Activated naive CD8-positive, alpha-beta T cell treated with anti-CD3 and anti-CD28 coated beads, Interleukin-2, amount 50 U/mL, for 16 hours (primary cell): Measurements from ENCODE around the gene AGTRAP.

Experiments
- DNase-seq: peaks from one replicate; pipeline ENCODE4 v3.0.0-alpha.2; 2020; ENCODE audit warnings: low read depth, low spot score

Gene AGTRAP

GRCh38 chr1:11735531-11735853, 444 bp upstream of the AGTRAP start:
- DNase-seq, result no peak

GRCh38 chr1:11736746-11737639, 1.1 kb downstream of the AGTRAP start:
- DNase-seq, result no peak

GRCh38 chr1:11738096-11738495, 2.2 kb downstream of the AGTRAP start:
- no peak for DNase-seq

- DNase-seq, result no peak
These were observed 2.8 kb downstream of the AGTRAP start for GRCh38 chr1:11738783-11739182.

- DNase-seq, result no peak
These were observed 4.6 kb downstream of the AGTRAP start for GRCh38 chr1:11740258-11741192.

GRCh38 chr1:11741482-11741881, 5.5 kb downstream of the AGTRAP start:
- no peak for DNase-seq

GRCh38 chr1:11741919-11742558, 6.1 kb downstream of the AGTRAP start:
- DNase-seq, result no peak

- no peak for DNase-seq
These were observed 8.4 kb downstream of the AGTRAP start for GRCh38 chr1:11744287-11744686.

- DNase-seq, result no peak
These were observed 10.2 kb downstream of the AGTRAP start for GRCh38 chr1:11746092-11746491.

- DNase-seq, result no peak
These were observed 11.0 kb downstream of the AGTRAP start for GRCh38 chr1:11746795-11747487.

GRCh38 chr1:11748294-11749202, 12.6 kb downstream of the AGTRAP start:
- DNase-seq, result no peak

GRCh38 chr1:11749203-11749689, 13.3 kb downstream of the AGTRAP start:
- no peak for DNase-seq

GRCh38 chr1:11749996-11750395, 14.1 kb downstream of the AGTRAP start:
- DNase-seq, result no peak

- DNase-seq, result no peak
These were observed 15.2 kb downstream of the AGTRAP start for GRCh38 chr1:11751087-11751486.

- DNase-seq, result no peak
These were observed 16.6 kb downstream of the AGTRAP start for GRCh38 chr1:11752359-11753088.

- DNase-seq, result no peak
These were observed 17.7 kb downstream of the AGTRAP start for GRCh38 chr1:11753555-11754208.

GRCh38 chr1:11757047-11757446, 21.1 kb downstream of the AGTRAP start:
- no peak for DNase-seq

- no peak for DNase-seq
These were observed 23.9 kb downstream of the AGTRAP start for GRCh38 chr1:11759791-11760190.

- no peak for DNase-seq
These were observed 25.3 kb downstream of the AGTRAP start for GRCh38 chr1:11761285-11761684.
